HS-5 (cell line): ENCODE measurements around the gene GLT1D1.

Experiments
- DNase-seq: peaks from one replicate; pipeline ENCODE4 v3.0.0-alpha.2; 2012; ENCODE audit warnings: low read depth

GLT1D1 gene

DNA sequence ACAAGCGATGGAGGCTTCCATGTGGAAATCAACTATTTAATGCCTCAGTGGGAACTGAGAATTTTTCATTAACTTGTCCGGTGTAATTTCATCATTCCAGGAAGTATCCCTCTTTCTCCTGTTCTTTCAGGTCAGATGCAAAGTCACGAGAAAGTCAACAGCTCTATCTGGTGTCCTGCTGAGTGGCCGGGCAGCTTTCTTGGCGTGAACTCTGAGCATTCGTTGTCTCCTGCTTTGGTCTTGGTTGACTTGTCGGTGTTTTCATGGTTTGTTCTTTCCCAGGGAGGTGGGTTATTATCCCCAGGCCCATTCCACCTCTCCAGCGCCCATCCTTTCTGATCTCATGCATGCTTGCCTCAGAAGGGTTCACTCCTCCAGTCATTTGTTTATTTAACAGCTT is 149.1 kb downstream of the GLT1D1 start:
- no peak for DNase-seq

DNA sequence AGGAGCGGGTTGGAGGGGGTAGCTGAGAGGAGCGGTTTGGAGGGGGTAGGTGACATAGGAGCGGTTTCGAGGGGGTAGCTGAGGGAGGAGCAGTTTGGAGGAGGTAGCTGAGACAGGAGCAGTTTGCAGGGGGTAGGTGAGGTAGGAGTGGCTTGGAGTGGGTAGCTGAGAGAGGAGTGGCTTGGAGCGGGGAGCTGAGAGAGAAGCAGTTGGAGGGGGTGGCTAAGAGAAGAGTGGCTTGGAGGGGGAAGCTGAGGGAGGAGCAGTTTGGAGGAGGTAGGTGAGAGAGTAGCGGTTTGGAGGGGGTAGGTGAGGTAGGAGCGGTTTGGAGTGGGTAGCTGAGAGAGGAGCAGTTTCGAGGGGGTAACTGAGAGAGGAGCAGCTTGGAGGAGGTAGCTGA is 152.1 kb downstream of the GLT1D1 start:
- DNase-seq = no peak

- no peak for DNase-seq
Measured at GRCh38 chr12:129005829-129006228, 152.6 kb downstream of the GLT1D1 start.

GRCh38 chr12:129009833-129010622 is 156.8 kb downstream of the GLT1D1 start:
- no peak for DNase-seq

- DNase-seq = no peak
Measured at GRCh38 chr12:129016159-129016558, 162.9 kb downstream of the GLT1D1 start.

DNA sequence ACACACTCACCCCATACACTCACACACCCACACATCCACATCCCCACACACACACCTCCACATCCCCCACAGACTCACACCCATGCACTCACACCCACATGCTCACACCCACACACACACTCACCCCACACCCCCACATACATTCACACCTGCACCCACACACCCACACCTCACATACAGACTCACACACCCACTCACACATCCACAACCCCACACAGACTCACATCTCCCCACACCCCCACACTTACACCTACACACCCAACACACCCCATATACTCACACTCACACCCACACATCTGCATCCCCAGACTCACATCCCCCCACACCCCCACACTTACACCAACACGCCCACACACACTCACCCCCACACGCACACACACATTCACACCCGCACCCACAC is 171.8 kb downstream of the GLT1D1 start:
- no peak for DNase-seq

GRCh38 chr12:129028844-129029243 is 175.6 kb downstream of the GLT1D1 start:
- no peak for DNase-seq
